NCI-H2107 (cell line): ENCODE data around the gene KCNK10.
A peak's percentile ranks its signal among the peaks of the same experiment; 100 is the strongest.

ENCODE experiments used
- DNase-seq: peaks from one replicate; lab custom pipeline; 2025; lab: John Stamatoyannopoulos, UW

The KCNK10 gene

GRCh38 chr14:88227693-88228092 lies 95.4 kb downstream of the KCNK10 start:
- DNase-seq, result no peak

- DNase-seq, result no peak
Measured at GRCh38 chr14:88225721-88226120, 97.3 kb downstream of the KCNK10 start.

GRCh38 chr14:88218119-88218915 lies 104.8 kb downstream of the KCNK10 start:
- no peak for DNase-seq

GRCh38 chr14:88212691-88213090 lies 110.4 kb downstream of the KCNK10 start:
- peak; percentile 54 for DNase-seq

- DNase-seq, result no peak
Measured at GRCh38 chr14:88210426-88210825, 112.6 kb downstream of the KCNK10 start.

- no peak for DNase-seq
Measured at GRCh38 chr14:88209273-88209672, 113.8 kb downstream of the KCNK10 start.

GRCh38 chr14:88208858-88209257 lies 114.2 kb downstream of the KCNK10 start:
- DNase-seq, result no peak

GRCh38 chr14:88204221-88204620 lies 118.8 kb downstream of the KCNK10 start:
- no peak for DNase-seq

GRCh38 chr14:88203291-88203690 lies 119.8 kb downstream of the KCNK10 start:
- no peak for DNase-seq

- no peak for DNase-seq
Measured at GRCh38 chr14:88202286-88202685, 120.8 kb downstream of the KCNK10 start.

GRCh38 chr14:88201851-88202250 lies 121.2 kb downstream of the KCNK10 start:
- no peak for DNase-seq

- no peak for DNase-seq
Measured at GRCh38 chr14:88199882-88200281, 123.2 kb downstream of the KCNK10 start.

- DNase-seq, result peak; percentile 55
Measured at GRCh38 chr14:88198446-88198845, 124.6 kb downstream of the KCNK10 start.

GRCh38 chr14:88196925-88197324 lies 126.1 kb downstream of the KCNK10 start:
- DNase-seq, result no peak

- no peak for DNase-seq
Measured at GRCh38 chr14:88196116-88196890, 126.8 kb downstream of the KCNK10 start.

GRCh38 chr14:88195676-88196075 lies 127.4 kb downstream of the KCNK10 start:
- DNase-seq, result no peak

GRCh38 chr14:88194531-88194930 lies 128.5 kb downstream of the KCNK10 start:
- DNase-seq, result no peak

GRCh38 chr14:88191605-88192004 lies 131.5 kb downstream of the KCNK10 start:
- no peak for DNase-seq

- DNase-seq, result peak; percentile 92
Measured at GRCh38 chr14:88189417-88190191, 133.5 kb downstream of the KCNK10 start.

GRCh38 chr14:88188745-88189416 lies 134.2 kb downstream of the KCNK10 start:
- DNase-seq, result no peak

GRCh38 chr14:88185843-88186242 lies 137.2 kb downstream of the KCNK10 start:
- no peak for DNase-seq

GRCh38 chr14:88184956-88185355 lies 138.1 kb downstream of the KCNK10 start:
- DNase-seq, result no peak
